Posterior cingulate gyrus (tissue), 11 donors: Measurements from ENCODE around the gene EME1.

Experiments used
- DNase-seq, 10 donors: peaks; one replicate each; pipeline versions ENCODE4 v3.0.0 to v3.0.0-alpha.2; 2020 to 2021; ENCODE audit warnings: mixed read lengths in 3 of 10
- intact Hi-C: fragments of 100-400 bp; cut with DNase I; formaldehyde crosslinking; loops from one replicate; pipeline ENCODE4 v1.15.1; 2023

EME1 gene

GRCh38 chr17:50347117-50347893 is 25.7 kb upstream of the EME1 start:
- DNase-seq, result peak in 2 of 10 donors; percentile 69 to 81
- intact Hi-C loops, result no loop called here

DNA sequence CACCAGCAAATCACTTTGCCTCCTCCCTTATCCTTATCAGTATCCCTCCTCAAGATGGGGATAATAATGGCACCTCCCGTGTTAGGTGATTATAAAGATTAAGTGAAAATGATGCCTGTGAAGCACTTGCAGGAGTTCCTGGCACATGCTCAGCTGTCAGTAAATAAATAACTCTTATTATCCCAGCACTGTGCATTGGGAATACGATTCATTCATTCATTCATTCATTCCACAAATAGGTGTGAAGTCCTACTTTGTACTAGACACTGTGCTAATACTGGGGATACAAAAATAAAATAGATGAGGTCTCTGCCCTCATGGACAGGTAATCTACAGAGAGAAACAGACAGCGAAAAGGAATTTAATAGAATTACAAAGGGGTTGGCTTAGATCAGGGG is 25.1 kb upstream of the EME1 start:
- intact Hi-C loops, result no loop called here
- no peak for DNase-seq

GRCh38 chr17:50348522-50349242 is 24.3 kb upstream of the EME1 start:
- intact Hi-C loops, result no loop called here
- DNase-seq, result peak in 1 of 10 donors; percentile 64

- peak in 1 of 10 donors; percentile 53 for DNase-seq
- intact Hi-C loops, result no loop called here
These were observed 23.8 kb upstream of the EME1 start for GRCh38 chr17:50349243-50349600.

DNA sequence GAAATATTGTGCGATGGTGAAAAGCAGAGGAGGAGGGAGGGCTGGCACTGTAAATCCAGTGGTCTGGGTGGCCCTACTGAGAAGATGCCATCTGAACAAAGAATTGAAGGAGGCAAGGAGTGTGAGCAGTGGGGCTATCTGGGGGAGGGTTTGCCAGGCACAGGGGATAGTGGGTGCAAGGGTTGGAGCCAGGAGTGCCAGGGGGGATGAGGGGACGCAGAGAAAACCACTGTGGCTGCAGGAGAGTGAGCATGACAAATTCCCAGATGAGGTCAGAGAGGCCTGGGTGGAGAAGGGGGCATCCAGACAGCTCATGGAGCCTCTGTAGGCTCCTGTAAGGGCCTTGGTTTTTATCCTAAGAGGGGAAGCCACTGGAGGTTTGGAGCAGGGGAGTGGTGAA is 22.3 kb upstream of the EME1 start:
- peak in 1 of 10 donors; percentile 24 for DNase-seq
- intact Hi-C loops, result no loop called here

DNA sequence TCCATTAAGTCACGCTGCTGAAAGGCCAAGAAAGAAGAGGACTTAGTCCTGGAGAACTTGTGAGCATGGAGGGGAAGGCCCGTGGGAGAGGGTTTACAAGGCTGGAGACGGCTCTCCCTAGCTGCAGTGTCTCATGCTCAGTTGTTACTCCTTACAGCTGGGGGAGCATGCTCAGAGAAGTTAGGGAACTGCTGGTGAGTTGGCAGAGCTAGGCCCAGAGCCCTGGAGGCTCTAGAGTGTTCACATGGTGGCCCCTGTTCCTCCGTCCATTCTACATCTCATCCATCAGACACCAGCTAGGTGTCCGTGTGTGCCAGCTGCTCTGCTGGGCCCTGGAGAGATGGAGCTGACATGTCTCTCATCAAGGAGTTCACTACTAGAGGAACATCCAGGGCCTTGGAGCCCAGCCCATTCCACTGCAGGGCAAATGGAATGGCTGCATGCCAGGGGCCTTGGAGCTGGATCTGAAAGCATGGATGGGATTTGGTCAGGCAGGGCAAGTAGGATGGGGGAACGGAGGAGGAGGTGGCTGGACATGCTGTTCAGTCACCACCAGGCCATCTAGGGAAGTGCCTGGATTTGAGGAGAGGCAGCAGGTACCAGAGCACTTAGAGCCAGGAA is 20.8 kb upstream of the EME1 start:
- peak in 2 of 10 donors; percentile 67 to 74 for DNase-seq
- intact Hi-C loops, result no loop called here

DNA sequence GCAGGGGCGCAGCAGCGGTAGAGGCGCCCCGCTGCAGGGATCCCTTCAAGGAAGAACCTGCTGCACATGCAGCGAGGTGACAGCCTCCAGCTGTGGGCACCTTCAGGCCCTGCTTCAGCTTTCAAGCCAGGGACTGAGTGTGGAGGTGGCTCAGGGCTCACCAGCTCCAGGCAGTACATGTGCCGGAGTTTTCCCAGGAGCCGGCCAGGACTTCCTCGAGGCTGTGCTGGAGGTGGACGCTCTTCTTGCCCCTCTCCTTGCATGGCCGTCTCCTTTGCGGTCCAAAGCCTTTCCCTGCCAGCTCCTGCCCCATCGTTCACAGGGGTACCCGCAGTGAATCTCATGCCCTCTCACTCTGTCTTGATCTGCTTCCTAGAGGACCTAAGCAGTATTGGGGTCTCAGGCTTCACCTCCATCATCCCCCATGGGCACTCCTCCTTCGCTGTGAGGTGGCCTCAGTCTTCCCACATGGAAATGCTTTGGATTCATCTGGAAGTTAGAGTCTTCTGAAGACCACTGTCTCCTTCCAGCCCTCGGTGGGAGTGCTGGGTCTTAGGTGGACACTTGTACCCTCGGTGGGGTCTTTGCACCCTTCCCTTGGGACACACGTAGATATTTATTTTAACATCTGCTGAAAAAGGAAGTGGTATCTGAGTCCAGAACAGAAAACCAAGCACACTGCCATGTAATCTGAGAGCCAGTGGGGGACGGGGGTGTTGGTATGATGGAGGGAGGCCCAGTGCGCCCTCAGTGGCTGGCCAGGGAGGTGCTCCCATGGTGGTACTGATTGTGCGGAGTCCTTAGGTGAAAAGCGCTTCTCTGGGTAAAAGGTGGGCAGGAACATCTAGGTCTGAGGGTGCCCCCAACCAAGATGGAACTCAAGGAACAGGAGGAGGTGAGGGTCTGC is 20.1 kb upstream of the EME1 start:
- DNase-seq, result peak in 2 of 10 donors; percentile 65 to 67

DNA sequence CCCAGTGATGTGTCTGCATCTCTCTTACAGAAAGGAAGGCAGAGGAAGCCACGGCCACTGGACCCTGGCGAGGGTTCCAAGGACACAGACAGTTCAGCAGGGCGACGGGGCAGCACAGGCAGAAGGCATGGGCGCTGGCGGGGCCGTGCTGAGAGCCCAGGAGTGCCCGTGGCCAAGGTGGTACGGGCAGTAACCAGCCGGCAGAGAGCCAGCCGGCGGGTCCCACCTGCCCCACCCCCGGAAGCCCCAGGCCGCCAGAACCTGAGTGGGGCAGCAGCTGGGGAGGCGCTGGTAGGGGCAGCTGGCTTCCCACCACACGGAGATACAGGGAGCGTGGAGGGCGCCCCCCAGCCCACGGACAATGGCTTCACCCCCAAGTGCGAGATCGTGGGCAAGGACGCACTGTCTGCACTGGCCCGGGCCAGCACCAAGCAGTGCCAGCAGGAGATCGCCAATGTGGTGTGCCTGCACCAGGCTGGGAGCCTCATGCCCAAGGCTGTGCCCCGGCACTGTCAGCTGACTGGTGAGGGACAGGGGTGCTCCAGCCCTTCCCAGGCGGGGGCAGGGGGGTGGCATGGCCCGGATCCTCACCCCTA is 19.3 kb upstream of the EME1 start:
- intact Hi-C loops, result no loop called here
- DNase-seq, result peak in 2 of 10 donors; percentile 48 to 63

More for the DNA sequence above, 20.1 kb upstream of the EME1 start:
- intact Hi-C loops, result no loop called here

DNA sequence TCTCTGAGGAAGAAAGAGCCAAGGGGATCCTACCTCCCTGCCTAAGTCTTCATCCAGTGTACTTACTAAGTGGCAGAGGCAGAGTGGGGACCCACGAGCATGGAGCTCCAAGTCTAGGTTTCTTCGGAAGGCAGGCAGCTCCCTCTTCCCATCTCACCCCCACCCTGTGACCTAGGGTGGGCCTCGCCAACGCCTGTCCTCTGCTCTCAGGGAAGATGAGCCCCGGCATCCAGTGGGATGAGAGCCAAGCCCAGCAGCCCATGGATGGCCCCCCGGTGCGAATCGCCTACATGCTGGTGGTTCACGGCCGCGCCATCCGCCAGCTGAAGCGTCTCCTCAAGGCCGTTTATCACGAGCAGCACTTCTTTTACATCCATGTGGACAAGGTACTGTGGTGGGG is 18.8 kb upstream of the EME1 start:
- DNase-seq, result peak in 1 of 10 donors; percentile 67
- intact Hi-C loops, result no loop called here

GRCh38 chr17:50354776-50355175 is 18.3 kb upstream of the EME1 start:
- intact Hi-C loops, result no loop called here
- peak in 1 of 10 donors; percentile 54 for DNase-seq

DNA sequence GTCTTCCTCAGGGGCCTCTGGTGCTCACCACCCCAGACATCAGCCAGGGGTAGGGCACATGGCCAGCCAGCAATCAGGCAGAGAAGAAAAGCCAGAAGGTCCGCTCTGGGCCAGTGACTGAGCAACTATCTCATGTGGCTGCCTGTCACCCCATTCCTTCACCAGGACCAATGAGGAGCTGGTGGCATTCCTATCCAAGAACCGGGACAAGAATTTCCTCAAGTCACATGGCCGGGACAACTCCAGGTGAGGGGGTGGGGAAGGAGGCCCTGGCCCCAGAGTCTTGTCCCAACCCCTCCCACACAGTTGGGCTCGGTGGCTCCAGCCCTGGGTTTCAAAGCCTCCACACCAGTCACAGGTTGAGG is 17.7 kb upstream of the EME1 start:
- DNase-seq, result peak in 1 of 10 donors; percentile 60
- intact Hi-C loops, result no loop called here

GRCh38 chr17:50355701-50356341 is 17.2 kb upstream of the EME1 start:
- peak in 1 of 10 donors; percentile 76 for DNase-seq
- intact Hi-C loops, result no loop called here

GRCh38 chr17:50356418-50356817 is 16.6 kb upstream of the EME1 start:
- intact Hi-C loops, result no loop called here
- DNase-seq, result peak in 1 of 10 donors; percentile 71

DNA sequence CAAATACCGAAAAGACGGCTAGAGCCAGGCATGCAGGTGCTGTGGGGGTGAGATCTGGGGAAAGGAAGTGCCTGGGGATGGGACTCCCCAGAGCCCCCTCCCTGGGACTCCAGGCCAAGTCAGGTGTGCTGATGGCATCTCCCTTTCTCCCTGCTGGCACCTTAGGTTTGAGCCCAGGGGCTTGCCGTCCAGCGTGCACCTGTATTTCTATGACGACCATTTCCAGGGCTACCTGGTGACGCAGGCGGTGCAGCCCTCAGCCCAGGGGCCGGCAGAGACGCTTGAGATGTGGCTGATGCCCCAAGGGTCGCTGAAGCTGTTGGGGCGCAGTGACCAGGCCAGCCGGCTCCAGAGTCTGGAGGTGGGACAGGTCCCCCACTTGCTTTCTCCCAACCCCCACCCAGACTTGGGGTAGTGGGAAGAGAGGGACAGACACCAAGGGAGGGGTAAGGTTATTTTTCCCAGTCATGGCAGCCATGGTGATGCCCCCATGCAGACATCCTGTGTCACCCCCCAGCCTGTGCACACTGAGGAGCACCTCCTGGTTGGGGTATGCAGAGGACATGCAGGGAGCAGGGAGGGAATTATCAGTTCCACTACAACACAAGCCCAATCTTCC is 16.0 kb upstream of the EME1 start:
- intact Hi-C loops, result no loop called here
- peak in 1 of 10 donors; percentile 59 for DNase-seq

DNA sequence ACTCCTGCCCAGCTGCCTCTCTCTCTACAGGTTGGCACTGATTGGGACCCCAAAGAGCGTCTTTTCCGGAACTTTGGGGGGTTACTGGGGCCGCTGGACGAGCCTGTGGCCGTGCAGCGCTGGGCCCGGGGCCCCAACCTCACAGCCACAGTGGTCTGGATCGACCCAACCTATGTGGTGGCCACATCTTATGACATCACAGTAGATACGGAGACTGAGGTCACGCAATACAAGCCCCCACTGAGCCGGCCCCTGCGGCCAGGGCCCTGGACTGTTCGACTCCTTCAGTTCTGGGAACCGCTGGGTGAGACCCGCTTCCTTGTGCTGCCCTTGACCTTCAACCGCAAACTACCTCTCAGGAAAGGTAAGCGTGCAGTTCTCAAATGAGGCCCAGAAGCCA is 14.9 kb upstream of the EME1 start:
- DNase-seq, result no peak
- intact Hi-C loops, result no loop called here

DNA sequence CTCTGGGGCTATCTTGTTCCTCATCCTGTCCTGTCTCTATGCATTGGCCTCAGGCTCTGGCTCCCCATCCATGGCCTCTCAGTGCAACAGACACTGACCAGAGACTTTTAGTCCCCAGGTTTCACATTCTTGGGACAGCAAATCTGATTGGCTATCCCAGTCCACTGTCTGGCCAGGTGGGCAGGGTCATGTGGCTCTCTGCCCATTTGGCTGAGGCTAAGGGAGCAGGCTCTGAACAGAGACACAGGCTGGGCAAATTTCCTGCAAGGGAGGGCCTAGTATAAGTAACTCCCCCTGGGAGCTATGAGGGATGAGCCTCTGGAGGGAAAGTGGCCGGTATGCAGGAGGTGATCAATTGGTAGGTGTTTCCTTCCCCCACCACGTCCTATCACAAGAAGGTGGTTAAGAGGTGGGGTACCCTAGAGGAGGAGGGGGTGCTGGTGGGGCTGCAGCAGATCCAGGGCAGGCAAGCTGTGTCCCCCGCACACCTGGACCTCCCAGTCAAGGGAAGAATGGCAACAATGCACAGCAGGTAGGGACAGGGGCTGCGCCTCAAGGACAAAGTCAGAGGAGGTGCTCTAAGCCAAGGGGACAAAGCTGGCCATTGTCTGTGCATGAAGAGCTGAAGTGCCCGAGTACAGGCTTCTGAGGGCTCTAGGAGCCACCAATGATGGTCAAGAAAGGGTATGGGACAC is 13.9 kb upstream of the EME1 start:
- DNase-seq, result peak in 1 of 10 donors; percentile 49
- intact Hi-C loops, result no loop called here

- intact Hi-C loops, result no loop called here
These were observed 13.0 kb upstream of the EME1 start for GRCh38 chr17:50359998-50360461.

DNA sequence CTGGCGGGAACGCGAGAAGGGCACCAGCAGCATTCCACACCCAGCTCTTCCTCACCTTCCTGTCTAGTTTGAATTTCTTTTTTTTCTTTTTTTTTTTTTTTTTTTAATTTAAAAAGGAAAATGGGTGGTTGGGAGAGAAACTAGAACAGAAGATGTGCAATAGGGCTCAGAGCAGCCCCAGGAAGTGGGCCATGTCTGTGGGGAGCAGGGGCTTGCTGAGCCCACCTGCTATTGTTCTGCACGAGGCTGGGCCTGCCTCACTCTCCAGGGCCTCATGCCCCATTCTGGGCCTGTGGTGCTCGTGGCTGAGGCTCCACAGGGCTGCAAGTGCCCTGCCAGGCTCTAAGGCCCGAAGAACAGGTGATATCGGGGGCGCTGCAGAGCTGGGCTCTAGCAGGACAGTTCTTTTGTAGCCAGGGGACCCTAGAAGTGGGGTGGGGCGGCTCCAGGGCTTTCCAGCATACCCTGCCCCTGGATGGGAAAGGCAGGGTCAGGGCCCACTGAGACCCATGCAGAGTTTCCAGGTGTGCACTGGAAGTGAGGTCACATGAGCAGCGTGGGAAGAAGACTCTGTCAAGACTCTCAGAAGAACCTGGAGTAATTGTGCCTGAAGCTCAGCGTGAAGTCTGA is 12.4 kb upstream of the EME1 start:
- DNase-seq, result peak in 1 of 10 donors; percentile 74
- intact Hi-C loops, result no loop called here

More at GRCh38 chr17:50359998-50360461, 13.0 kb upstream of the EME1 start:
- DNase-seq, result peak in 1 of 10 donors; percentile 72
